HUES64 (cell line): ENCODE results near the gene ILF3.

ENCODE experiments used
- H3K27ac ChIP-seq: 2 replicates; pipeline ENCODE4 v1.7.0; 2013; ENCODE audit warnings: low read depth, low read length, inconsistent platforms
- H3K27me3 ChIP-seq: 2 replicates; pipeline ENCODE4 v1.6.1; 2013; ENCODE audit warnings: mild to moderate bottlenecking, low read length; ENCODE audit not compliant: insufficient read depth
- H3K36me3 ChIP-seq: 2 replicates; pipeline ENCODE4 v1.6.1; 2013; ENCODE audit warnings: mild to moderate bottlenecking, low read length; ENCODE audit not compliant: insufficient read depth
- H3K4me1 ChIP-seq: 2 replicates; pipeline ENCODE4 v1.6.1; 2013; ENCODE audit warnings: mild to moderate bottlenecking, low read length, moderate library complexity; ENCODE audit not compliant: insufficient read depth
- H3K4me3 ChIP-seq: 2 replicates; pipeline ENCODE4 v1.5.1; 2013; ENCODE audit warnings: mild to moderate bottlenecking, low read length, moderate library complexity
- H3K9ac ChIP-seq: 2 replicates; pipeline ENCODE4 v1.6.1; 2013; ENCODE audit warnings: mild to moderate bottlenecking, low read depth, low read length
- H3K9me3 ChIP-seq: 2 replicates; pipeline ENCODE4 v1.6.1; 2013; ENCODE audit warnings: low read depth, low read length; ENCODE audit not compliant: insufficient read depth
- WGBS: fragments of 150-250, 120-280 bp; methylation state at CpG from one replicate; pipeline ENCODE4 v1.1.7; 2013; ENCODE audit warnings: missing lambda C conversion rate; 5-methylcytosine and 5-hydroxymethylcytosine counted together

Gene ILF3

DNA sequence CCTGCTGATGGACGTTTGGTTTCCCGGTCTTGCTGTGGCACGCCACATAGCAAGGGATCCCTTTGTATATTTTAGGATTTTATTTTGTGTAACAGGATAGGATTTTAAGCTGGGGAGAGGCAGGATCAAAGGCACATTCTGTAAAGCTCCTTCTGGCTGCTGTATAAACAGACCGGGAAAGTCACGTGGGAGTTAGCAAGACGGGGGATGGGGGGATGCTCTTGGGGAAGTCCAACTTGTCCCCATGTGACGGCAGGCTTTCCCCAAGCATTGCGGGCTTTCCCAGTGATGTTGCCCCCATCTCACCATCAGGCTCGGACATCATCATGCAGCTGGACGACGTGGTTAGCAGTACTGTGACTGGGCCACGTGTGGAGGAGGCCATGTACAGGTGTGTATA is 52.8 kb downstream of the ILF3 start:
- Histone ChIP-seq H3K27me3 (no peaks in the 10 kb centered on the region), H3K36me3 (peaks cover 19% of the 10 kb centered on the region), H3K4me3 (no peak overlapping the region), H3K9ac (no peak overlapping the region), H3K27ac (no peak overlapping the region), H3K9me3 (no peaks in the 10 kb centered on the region), H3K4me1 (no peaks in the 10 kb centered on the region)
- 94% methylated on average over 12 of the region's 12 CpGs for WGBS

DNA sequence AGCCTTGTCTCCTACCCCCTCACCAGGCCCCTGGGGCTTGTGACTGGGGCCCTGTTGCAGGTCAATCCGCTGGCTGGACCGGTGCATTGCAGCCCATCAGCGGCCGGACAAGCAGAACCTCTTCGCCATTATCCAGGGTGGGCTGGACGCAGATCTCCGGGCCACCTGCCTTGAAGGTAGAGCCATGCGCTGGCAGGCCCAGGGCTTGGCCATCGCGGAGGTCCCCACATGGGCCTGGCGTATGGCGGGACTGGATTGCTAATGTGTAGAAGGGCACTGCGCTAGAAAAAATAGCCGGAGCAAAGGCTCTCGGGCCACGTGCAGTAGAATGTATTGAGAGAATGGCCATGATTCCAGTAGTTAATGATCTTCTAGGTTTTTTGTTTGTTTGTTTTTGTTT is 53.3 kb downstream of the ILF3 start:
- no peak overlapping the region for H3K4me3 ChIP-seq
- H3K4me1 ChIP-seq, result no peaks in the 10 kb centered on the region
- WGBS, result 98% methylated on average over 16 of the region's 16 CpGs
- no peaks in the 10 kb centered on the region for H3K27me3 ChIP-seq
- no peak overlapping the region for H3K27ac ChIP-seq
- H3K9ac ChIP-seq, result no peak overlapping the region
- H3K9me3 ChIP-seq, result no peaks in the 10 kb centered on the region
- H3K36me3 ChIP-seq, result peaks cover 19% of the 10 kb centered on the region

DNA sequence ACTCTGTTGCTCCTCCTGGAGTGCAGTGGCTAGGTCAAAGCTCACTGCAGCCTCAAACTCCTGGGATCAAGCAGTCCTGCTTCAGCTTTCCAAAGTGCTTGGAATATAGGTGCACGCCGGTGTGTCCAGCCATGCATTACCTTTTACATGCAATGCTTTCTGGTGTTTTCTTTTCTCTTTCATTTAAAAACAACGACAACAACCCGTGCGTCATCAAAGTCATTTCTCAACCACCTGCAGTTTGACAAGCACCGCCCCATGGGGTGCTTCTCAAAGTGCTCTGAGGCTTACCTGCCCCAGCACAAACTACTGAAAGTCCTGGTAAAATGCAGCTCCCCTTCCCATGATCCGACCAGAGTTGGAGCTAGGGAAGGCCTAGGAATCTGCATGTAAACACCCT is 54.1 kb downstream of the ILF3 start:
- 90% methylated on average over 7 of the region's 7 CpGs for WGBS

DNA sequence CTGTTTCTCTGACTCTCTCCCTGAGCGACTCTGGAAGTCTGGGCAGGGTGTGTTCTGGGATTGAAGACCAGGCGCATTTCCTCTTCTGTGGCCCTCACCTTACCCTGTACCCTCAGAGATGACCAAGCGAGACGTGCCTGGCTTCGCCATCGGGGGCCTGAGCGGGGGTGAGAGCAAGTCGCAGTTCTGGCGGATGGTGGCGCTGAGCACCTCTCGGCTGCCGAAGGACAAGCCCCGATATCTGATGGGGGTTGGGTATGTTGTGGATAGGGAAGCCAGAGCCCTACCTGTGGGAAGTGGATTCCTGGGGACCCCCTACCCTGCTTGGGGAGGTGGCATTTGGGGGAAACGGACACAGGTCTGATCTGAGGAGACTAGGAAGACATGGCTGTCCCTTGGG is 57.9 kb downstream of the ILF3 start:
- Histone ChIP-seq H3K4me3 (no peak overlapping the region), H3K9me3 (no peaks in the 10 kb centered on the region), H3K36me3 (peaks cover 30% of the 10 kb centered on the region), H3K4me1 (no peaks in the 10 kb centered on the region), H3K27me3 (no peaks in the 10 kb centered on the region), H3K9ac (no peak overlapping the region), H3K27ac (no peak overlapping the region)
- 92% methylated on average over 14 of the region's 14 CpGs for WGBS

More for the DNA sequence above, 54.1 kb downstream of the ILF3 start:
- Histone ChIP-seq H3K27me3 (no peaks in the 10 kb centered on the region), H3K4me3 (no peak overlapping the region), H3K4me1 (no peaks in the 10 kb centered on the region), H3K27ac (no peak overlapping the region), H3K9me3 (no peaks in the 10 kb centered on the region), H3K9ac (no peak overlapping the region), H3K36me3 (peaks cover 23% of the 10 kb centered on the region)

DNA sequence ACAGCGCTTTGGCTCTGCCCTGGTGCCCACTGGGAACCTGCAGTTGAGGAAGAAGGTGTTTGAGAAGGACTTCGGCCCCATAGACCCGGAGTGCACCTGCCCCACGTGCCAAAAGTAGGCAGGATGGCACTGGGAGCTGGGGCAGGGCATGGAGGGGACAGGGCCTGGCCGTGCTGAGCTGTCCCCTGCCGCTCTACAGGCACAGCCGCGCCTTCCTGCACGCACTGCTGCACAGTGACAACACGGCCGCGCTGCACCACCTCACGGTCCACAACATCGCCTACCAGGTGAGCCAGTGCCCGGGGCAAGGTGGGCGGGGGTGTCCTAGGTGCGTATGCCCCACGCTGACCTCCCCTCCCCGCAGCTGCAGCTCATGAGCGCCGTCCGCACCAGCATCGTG is 58.6 kb downstream of the ILF3 start:
- no peaks in the 10 kb centered on the region for H3K4me1 ChIP-seq
- no peaks in the 10 kb centered on the region for H3K9me3 ChIP-seq
- WGBS, result 98% methylated on average over 23 of the region's 23 CpGs
- no peak overlapping the region for H3K9ac ChIP-seq
- peaks cover 24% of the 10 kb centered on the region for H3K36me3 ChIP-seq
- no peaks in the 10 kb centered on the region for H3K27me3 ChIP-seq
- no peak overlapping the region for H3K4me3 ChIP-seq
- H3K27ac ChIP-seq, result no peak overlapping the region

DNA sequence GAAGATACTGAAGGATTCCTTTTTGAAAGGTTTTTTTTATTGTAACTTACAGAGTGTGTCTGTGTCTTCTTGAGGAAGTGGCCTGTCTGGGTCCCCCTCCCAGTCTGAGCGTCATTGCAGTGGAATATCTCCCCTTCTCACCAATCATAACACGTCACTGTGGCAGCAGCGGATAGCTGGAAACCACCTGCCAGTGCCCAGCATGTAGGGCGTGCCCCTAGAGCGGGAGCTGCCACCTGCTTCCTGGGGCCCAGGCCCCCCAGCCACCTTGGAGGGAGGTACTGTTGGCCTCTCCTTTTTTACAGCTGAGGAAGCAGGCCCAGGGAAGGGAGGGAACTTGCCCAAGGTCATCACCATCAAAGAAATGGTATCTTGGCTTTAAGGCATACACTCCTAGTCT is 59.2 kb downstream of the ILF3 start:
- H3K9me3 ChIP-seq, result no peaks in the 10 kb centered on the region
- no peaks in the 10 kb centered on the region for H3K4me1 ChIP-seq
- no peaks in the 10 kb centered on the region for H3K27me3 ChIP-seq
- H3K36me3 ChIP-seq, result peaks cover 24% of the 10 kb centered on the region
- no peak overlapping the region for H3K9ac ChIP-seq
- no peak overlapping the region for H3K4me3 ChIP-seq
- 95% methylated on average over 5 of the region's 5 CpGs for WGBS
- no peak overlapping the region for H3K27ac ChIP-seq

DNA sequence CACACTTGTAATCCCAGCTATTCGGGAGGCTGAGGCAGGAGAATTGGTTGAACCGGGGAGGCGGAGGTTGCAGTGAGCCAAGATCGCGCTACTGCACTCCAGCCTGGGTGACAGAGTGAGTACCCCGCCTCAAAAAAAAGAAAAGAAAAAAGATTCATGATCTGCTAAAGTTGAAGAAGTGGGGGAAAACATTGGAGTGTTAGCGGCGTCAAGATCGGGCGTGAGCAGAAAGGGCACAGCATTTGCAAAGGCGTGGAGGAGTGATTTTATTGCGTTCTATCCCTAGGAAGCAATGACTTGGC is 62.9 kb downstream of the ILF3 start:
- peaks cover 19% of the 10 kb centered on the region for H3K36me3 ChIP-seq
- no peaks in the 10 kb centered on the region for H3K9me3 ChIP-seq
- peak overlapping the region; percentile 34 for H3K4me3 ChIP-seq
- no peak overlapping the region for H3K27ac ChIP-seq
- H3K27me3 ChIP-seq, result no peaks in the 10 kb centered on the region
- 42% methylated on average over 12 of the region's 12 CpGs for WGBS
- H3K4me1 ChIP-seq, result 0 out of 2 replicates have a peak, but pooled peaks cover 7% of the 10 kb centered on the region
- peak overlapping the region; percentile 42; the same call in 1 of the 2 replicates for H3K9ac ChIP-seq

DNA sequence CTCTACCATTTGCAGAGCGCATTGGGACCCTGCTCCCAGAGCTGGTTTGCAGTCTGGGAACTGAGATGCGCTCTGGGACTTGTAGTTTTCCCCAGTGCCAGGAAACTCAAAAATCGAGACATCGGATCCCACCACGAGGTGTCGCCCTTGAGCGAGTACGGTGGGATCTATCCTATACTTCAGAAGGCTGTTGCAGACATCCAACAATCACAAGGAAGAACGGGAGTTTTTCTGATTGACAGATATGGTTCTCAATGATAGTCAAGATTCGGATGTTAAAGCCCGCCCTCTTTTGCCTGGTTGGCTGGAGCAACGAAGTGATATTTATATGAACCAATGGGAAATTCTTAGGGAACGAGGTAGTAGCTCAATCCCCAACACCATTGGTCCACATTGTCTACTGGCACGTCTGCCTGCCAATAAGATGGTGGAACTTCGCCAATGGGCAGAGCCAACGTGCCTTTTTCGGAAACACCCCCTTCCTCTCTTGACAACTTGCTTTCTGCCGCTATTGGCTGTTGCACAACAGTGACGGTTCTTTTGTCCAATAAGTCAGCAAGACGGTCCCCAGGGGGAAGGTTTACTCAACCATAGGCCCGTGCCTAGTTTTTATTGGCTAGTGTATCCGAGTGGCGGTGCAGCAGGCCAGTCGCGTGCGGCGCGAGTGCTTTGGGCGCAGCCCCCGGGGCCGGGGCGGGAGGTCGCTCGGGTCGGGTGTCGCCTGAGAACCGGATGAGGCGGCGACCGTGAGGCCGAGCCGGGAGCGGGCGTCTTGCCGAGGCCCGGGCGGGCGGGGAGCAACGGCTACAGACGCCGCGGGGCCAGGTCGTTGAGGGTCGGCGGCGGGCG is 63.4 kb downstream of the ILF3 start, which contains the start of gene DNM2:
Gene DNM2, plus strand, starts transcription at position 724 of the 849 bp plus-strand sequence. CDS start 164 bp downstream, outside the sequence.
- Histone ChIP-seq H3K4me1 (0 out of 2 replicates have a peak, but pooled peaks cover 7% of the 10 kb centered on the region), H3K4me3 (peak within 1 kb of the TSS; percentile 90)
- WGBS, result under 1% methylated on average over 57 of the region's 57 CpGs

DNA sequence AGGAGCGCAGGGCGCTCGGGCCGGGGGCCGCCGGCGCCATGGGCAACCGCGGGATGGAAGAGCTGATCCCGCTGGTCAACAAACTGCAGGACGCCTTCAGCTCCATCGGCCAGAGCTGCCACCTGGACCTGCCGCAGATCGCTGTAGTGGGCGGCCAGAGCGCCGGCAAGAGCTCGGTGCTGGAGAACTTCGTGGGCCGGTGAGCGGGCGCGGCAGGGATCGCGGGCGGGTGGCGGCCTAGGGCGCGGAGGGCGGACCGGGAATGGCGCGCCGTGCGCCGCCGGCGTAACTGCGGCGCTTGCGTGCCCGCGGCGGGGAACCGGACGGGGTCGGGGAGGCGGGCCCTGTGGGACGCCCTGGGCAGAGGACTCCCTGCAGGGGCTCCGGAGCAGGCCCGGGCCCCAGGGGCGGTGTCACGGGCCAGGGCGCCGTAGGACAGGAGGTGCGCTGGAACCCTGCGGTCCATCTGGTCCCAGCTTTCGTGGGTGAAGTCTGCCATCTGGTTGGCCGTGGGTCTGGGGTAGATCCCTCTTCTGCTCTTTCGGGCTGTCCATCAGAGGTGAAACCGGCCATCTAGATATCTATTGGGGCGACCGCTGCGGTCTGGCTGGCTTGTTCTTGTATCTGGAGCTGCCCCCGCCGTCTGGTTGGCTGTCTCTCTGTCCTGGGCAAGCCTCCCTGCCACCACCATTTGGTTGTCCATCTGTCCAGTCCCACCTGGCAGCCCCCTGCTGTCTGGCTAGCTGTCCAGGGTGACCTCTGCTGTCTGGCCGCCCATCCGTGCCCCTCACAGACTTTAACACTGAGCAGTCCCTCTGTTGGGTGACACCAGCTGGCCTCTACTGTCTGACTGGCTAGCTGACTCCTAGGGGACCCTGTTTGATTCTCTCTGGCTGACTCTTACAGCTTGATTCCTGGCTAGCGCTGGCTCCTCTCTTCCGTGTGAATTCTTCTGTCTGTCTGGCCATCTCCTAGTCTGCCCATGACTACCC is 64.4 kb downstream of the ILF3 start:
- H3K9me3 ChIP-seq, result no peaks in the 10 kb centered on the region
- peaks cover 12% of the 10 kb centered on the region for H3K36me3 ChIP-seq
- 0 out of 2 replicates have a peak, but pooled peaks cover 7% of the 10 kb centered on the region for H3K4me1 ChIP-seq
- H3K9ac ChIP-seq, result peak overlapping the region; percentile 89
- peak overlapping the region; percentile 87 for H3K27ac ChIP-seq
- H3K27me3 ChIP-seq, result no peaks in the 10 kb centered on the region
- 2% methylated on average over 70 of the region's 70 CpGs for WGBS
- peak overlapping the region; percentile 90 for H3K4me3 ChIP-seq

More for the DNA sequence above, 63.4 kb downstream of the ILF3 start, which contains the start of gene DNM2:
- no peaks in the 10 kb centered on the region for H3K9me3 ChIP-seq
- H3K27me3 ChIP-seq, result no peaks in the 10 kb centered on the region
- H3K9ac ChIP-seq, result peak within 1 kb of the TSS; percentile 89
- H3K27ac ChIP-seq, result peak within 1 kb of the TSS; percentile 87
- H3K36me3 ChIP-seq, result peaks cover 19% of the 10 kb centered on the region

DNA sequence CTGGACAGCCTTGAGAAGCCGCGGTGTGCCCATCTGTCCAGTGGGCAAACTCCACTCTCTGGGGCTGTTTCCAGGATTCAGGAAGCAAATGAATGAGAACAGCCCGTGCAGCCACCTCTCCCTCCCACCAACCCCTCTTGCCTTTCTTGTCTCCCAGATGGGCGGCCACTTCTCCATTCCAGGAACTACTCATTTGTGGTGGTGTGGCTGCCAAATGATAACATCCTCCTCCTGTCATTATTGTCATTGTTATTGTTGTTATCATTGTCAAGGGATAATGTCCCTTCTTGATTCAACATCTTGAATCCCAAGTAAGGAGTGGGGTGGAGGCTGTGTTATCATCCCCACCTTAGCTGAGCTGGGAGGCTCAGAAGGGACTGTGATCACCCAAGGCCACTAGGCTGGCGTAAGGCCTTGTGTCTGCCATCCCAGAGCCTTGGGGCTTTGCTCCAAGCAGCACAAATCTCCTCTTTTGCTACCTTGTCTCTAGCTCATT is 65.4 kb downstream of the ILF3 start:
- no peaks in the 10 kb centered on the region for H3K27me3 ChIP-seq
- 0 out of 2 replicates have a peak overlapping the region, but pooled peaks have one; percentile 89 for H3K9ac ChIP-seq
- H3K9me3 ChIP-seq, result no peaks in the 10 kb centered on the region
- 0 out of 2 replicates have a peak, but pooled peaks cover 7% of the 10 kb centered on the region for H3K4me1 ChIP-seq
- no peak overlapping the region for H3K27ac ChIP-seq
- peak overlapping the region; percentile 90 for H3K4me3 ChIP-seq
- WGBS, result 92% methylated on average over 5 of the region's 5 CpGs
- H3K36me3 ChIP-seq, result peaks cover 6% of the 10 kb centered on the region
